CD4-positive, alpha-beta T cell treated with Interferon alpha-2 for 1 hour (primary cell): ENCODE results near the gene GNA15.

Experiments
- DNase-seq, 2 donors: peaks; one replicate each; pipeline ENCODE4 v3.0.0-alpha.2; 2020 to 2022

GNA15 gene

GRCh38 chr19:3121821-3122511 is 13.9 kb upstream of the GNA15 start:
- no peak for DNase-seq

- DNase-seq = no peak
Observed at GRCh38 chr19:3122512-3122870, 13.3 kb upstream of the GNA15 start.

DNA sequence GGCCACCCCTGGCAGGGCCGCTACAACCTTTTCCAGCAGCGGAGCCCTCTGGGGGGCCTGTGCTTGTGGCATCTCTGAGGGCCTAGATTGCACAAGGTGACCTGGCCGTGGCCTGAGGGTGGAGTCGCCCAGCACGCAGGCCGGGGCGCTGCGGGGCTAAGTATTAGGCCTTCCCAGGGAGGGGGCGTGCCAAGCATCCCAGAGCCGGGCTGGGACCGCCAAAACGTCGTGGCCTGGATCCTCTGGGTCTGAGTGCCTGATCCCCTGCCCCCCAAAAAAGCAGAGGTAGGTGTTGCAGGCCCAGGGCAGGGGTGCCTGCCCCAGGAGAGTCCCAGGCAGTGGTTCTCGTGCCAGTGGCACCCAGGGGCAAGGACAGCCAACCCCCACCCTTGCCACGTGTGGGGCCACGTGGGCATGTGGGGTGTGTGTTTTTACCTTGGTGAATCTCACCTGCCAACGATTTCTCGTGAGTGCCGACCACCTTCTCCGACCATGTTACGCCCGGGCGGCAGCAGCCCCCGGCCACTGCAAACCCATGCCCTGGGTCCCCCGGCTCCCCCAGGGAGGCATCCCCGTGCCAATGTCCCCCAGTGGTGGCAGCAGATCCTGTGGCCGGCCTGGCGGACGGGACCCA is 12.6 kb upstream of the GNA15 start:
- no peak for DNase-seq

DNA sequence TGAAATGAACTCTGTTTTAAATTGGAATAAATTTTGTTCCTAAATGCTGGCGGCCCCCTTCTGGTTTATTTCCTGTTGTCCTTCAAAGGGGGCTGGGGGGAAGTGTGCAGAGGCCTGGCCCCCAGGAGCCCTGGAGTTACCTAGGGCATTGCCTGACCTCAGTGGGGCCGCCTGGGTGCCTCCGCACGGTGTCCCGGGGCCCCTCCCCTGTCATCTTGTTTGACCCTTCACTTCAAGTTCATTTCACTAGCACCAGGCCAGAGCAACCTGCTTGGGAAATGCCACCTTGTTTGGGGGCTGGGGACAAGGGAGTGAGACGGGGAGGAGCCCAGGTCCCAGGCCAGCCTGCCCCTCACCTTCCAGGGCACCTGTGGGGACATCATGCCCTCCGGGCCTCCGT is 11.9 kb upstream of the GNA15 start:
- no peak for DNase-seq

GRCh38 chr19:3124630-3125029 is 11.2 kb upstream of the GNA15 start:
- no peak for DNase-seq

GRCh38 chr19:3125900-3126524 is 9.8 kb upstream of the GNA15 start:
- peak; percentile 49 to 77 for DNase-seq

DNA sequence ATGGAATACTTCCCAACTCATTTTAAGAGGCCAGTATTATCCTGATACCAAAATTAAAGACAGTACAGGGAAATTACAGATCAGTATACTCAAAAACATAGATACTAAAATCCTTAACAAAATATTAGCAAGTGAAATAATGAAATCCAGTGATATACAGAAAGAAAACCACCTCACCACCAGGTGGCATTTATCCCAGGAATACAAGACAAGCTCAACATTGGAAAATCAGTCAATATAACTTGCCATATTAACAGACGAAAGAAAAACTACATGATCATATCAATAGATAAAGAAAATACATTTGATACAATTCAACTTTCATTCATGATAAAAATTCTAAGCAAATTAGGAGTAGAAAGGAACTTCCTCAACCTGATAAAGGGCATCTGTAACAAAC is 6.7 kb upstream of the GNA15 start:
- peak in 1 of 2 donors; percentile 54 for DNase-seq

DNA sequence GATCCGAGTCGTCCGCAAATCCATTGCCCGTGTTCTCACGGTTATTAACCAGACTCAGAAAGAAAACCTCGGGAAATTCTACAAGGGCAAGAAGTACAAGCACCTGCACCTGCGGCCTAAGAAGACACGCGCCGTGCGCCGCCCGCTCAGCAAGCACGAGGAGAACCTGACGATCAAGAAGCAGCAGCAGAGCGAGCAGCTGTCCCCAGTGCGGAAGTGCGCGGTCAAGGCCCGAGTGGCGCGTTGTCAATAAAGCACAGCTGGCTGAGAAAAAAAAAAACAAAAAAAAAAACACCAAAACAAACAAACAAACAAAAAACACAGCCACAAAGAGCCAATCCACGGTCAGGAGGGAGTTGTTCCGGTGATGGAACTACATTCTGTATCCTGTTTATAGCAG is 4.7 kb upstream of the GNA15 start:
- DNase-seq = peak in 1 of 2 donors; percentile 52

DNA sequence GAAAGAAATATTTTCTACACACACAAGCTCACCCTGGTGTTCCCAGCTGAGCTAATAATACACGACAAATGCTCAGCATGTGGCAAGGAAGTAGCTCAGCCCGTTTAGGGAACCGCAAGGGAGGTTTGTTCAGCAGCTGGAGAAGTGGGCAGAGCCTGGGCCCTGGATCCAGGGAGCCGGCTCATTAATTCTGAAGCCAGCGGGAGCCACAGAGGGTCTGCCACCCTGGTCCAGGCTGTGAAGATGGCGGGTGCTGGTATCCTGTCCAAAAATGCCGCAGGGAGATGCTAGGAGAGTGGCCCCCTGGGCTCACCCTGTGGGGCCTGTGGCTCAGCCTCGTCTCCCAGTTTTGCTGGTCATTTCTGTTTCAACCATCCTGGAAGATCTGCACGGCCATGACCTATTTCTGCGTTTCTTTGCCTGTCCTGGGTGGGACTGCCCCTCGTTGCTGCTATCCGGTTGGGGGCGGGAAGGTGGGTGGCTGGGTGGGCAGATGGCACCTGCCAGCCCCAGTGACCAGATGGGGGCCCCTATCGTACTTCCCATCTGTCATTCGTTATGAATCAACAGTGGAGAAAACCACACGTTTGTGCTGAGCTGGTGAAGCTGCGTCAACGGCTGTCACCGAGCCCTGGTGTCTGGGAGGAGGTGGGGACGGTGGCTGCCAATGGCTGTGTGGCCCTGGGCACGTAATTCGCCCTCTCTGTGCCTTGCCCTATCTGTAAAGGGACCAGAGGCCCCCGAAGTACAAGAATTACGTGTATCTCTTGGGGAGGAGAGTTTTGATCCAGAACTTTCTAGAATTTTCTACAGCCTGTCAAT is 2.7 kb upstream of the GNA15 start:
- peak; percentile 83 to 85 for DNase-seq

DNA sequence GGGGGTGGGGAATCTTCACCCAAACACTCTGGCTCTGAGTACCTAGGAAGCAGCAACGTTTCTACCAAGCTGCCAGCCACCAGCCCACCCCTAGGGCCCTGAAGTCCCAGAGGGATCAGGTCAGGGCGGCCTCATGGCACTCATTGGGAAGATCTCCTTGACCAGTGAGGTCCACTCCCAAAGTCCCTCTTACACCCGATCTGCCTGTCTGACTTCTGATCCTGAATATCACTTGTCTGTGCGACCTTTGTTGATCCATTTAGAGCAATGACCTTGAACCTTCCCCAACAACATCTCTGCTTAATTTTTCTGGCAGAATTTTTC is 2.1 kb upstream of the GNA15 start:
- no peak for DNase-seq

DNA sequence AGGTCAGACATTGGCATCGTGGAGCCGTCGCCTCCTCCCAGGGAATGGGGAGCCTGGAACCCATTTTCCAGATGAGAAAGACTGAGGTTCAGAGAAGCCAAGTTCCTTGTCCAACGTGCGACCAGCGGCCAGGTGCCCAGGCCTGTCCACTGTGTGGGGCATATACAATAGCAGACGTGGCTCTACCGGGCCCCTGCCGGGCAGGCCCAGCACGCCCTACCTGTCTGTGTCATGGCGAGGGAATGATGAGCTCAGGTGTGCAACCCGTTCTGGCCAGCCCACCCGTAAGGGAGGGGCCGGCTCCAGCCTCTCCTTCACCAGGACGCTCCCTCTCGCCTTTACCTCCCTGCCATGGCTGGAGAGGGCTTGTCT is 837 bp downstream of the GNA15 start:
- DNase-seq = no peak

DNA sequence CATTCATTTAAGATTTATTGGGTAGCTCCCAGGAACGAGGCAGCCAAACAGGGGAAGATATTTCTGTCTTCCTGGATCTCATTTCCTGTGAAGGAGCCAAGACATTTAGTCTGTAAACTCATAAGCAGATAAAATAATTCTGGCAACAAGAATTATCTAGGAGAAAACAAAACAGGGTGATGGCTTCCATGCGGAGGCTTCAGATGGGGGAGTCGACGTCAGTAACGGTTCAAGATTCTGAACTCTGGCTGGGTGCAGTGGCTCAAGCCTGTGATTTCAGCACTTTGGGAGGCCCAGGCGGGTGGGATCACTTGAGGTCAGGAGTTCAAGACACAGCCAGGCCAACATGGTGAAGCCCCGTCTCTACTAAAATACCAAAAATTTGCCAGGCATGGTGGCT is 1.3 kb downstream of the GNA15 start:
- DNase-seq = no peak

DNA sequence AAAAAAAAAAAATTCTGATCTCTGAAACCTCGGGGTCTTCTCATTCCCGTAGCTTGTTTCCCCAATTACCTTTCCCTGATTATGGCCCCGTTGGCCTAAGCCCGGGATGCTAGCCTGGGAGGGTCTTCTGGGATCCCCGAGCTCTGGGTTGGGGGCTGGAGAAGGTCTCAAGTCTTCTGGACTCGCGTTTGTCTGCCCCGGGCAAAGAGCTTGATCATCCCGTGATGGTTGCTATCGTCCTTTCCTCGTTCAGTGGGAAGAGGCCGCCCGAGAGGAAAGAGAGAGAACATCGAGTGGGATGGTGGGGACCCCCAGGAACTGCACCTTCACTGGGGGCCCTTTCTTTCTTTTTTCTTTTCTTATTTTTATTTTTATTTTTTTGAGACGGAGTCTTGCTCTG is 2.4 kb downstream of the GNA15 start:
- DNase-seq = no peak

DNA sequence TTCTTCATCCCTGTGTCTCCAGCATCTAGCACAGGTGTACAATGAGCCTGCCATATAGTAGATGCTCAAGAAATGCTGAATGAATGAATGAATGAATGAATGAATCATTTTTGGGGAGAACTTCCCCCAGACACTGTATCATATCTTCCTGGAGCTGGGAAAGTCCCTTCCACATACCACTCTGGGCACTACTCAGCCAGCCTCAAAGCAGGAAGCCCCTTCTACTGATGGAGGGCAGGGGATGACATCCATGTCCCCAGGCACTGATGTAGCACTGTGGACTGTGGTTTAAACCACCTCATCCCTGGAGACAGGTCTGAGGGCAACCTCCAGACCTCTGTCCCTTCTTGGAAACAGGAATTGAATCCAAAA is 4.8 kb downstream of the GNA15 start:
- no peak for DNase-seq

DNA sequence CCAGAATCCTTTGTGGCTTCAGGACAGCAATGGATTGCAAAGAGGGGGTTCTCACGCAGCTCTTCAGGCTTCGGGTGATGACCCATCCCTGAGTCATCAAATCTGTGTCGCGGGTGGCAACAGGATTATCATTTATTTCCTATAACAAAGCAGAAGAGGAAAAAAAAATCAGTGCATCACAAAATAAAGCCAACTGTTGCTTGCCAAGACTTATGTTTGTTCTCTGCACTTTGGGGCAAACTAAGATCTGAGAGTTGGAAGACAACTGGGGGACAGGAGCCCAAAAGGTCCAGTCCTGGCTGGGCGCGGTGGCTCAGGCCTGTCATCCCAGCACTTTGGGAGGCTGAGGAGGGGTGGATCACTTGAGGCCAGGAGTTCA is 6.4 kb downstream of the GNA15 start:
- no peak for DNase-seq

DNA sequence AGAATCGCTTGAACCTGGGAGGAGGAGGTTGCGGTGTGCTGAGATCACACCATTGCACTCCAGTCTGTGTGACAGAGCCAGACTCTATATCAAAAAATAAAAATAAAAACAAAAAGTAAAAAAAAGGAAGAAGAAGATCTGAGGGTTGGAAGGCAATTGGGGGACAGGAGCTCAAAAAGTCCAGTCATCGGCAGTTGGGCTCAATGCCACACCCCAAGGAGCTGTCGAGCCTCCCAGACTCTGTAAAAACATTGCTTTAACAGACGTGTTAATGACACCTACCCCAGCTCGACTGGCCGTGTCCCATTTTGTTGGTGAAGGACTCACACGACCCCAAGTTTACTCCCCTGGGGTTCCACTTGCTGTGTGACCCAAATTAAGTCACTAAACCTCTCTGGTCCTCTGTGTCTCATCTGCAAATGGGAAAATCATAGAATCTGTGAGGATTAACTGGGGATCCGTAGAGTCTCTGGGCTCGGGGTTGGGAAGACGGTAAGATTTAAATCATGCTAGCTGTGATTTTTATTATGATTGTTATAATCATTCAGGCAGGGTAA is 7.0 kb downstream of the GNA15 start:
- DNase-seq = no peak

- DNase-seq = peak in 1 of 2 donors; percentile 47
Observed at GRCh38 chr19:3145909-3146676, 10.3 kb downstream of the GNA15 start.

GRCh38 chr19:3146677-3147100 is 10.9 kb downstream of the GNA15 start:
- peak; percentile 50 to 69 for DNase-seq

DNA sequence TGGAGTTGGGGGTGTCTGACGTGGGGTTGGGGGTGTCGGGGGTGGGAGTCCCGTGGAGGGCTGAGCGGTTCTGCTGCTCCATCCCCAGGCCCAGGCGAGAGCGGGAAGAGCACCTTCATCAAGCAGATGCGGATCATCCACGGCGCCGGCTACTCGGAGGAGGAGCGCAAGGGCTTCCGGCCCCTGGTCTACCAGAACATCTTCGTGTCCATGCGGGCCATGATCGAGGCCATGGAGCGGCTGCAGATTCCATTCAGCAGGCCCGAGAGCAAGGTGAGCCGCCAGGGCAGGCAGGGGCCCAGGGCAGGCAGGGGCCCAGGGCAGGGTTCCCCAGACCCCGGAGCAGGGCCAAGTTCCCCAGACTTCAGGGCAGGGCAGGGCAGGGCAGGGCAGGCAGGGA is 12.7 kb downstream of the GNA15 start:
- DNase-seq = no peak

GRCh38 chr19:3149089-3149488 is 13.3 kb downstream of the GNA15 start:
- DNase-seq = no peak

- DNase-seq = no peak
Observed at GRCh38 chr19:3149526-3150505, 14.0 kb downstream of the GNA15 start.
